ENCODE measurements around the gene FRMD8. TPM values are rescaled to one million over a fixed set of nuclear protein-coding genes. Genes with fewer than 3 reads are reported as not detected.

FRMD8 gene
- total RNA-seq, 1 donor from 2014 or later, result 39.0 TPM

GRCh38 chr11:65418431-65418680 is 31.9 kb downstream of the FRMD8 start:
- no peak for DNase-seq (ENCODE audit: low read depth)
- no peak for TF ChIP-seq CTCF (IDR thresholded peaks at IDR 0.05; ENCODE audit: insufficient read depth, low read length, poor library complexity, severe bottlenecking)
- H3K4me3 ChIP-seq (ENCODE audit: low read depth, low read length), result no peak overlapping the region
- no peaks in the 10 kb centered on the region for H3K36me3 ChIP-seq (ENCODE audit: control insufficient read depth, insufficient read depth, low read length)
- H3K27me3 ChIP-seq (ENCODE audit: control insufficient read depth, insufficient read depth, low read length), result no peaks in the 10 kb centered on the region

GRCh38 chr11:65418681-65419459 is 32.4 kb downstream of the FRMD8 start:
- H3K36me3 ChIP-seq (ENCODE audit: control insufficient read depth, insufficient read depth, low read length), result no peaks in the 10 kb centered on the region
- no peak for TF ChIP-seq CTCF (IDR thresholded peaks at IDR 0.05; ENCODE audit: insufficient read depth, low read length, poor library complexity, severe bottlenecking)
- DNase-seq (ENCODE audit: low read depth), result peak; percentile 92

GRCh38 chr11:65419460-65419771 is 33.0 kb downstream of the FRMD8 start:
- peak overlapping the region; percentile 17 for H3K4me3 ChIP-seq (ENCODE audit: low read depth, low read length)
- no peak for DNase-seq (ENCODE audit: low read depth)
- no peaks in the 10 kb centered on the region for H3K36me3 ChIP-seq (ENCODE audit: control insufficient read depth, insufficient read depth, low read length)
- TF ChIP-seq CTCF (IDR thresholded peaks at IDR 0.05; ENCODE audit: insufficient read depth, low read length, poor library complexity, severe bottlenecking), result no peak
- H3K27me3 ChIP-seq (ENCODE audit: control insufficient read depth, insufficient read depth, low read length), result no peaks in the 10 kb centered on the region

More at GRCh38 chr11:65418681-65419459, 32.4 kb downstream of the FRMD8 start:
- H3K4me3 ChIP-seq (ENCODE audit: low read depth, low read length), result peak overlapping the region; percentile 17
- H3K27me3 ChIP-seq (ENCODE audit: control insufficient read depth, insufficient read depth, low read length), result no peaks in the 10 kb centered on the region

- no peak for TF ChIP-seq CTCF (IDR thresholded peaks at IDR 0.05; ENCODE audit: insufficient read depth, low read length, poor library complexity, severe bottlenecking)
- peak; percentile 86 for DNase-seq (ENCODE audit: low read depth)
- H3K27me3 ChIP-seq (ENCODE audit: control insufficient read depth, insufficient read depth, low read length), result no peaks in the 10 kb centered on the region
- H3K4me3 ChIP-seq (ENCODE audit: low read depth, low read length), result no peak overlapping the region
- no peaks in the 10 kb centered on the region for H3K36me3 ChIP-seq (ENCODE audit: control insufficient read depth, insufficient read depth, low read length)
Measured at GRCh38 chr11:65419772-65420481, 33.5 kb downstream of the FRMD8 start.

GRCh38 chr11:65420506-65420905 is 34.1 kb downstream of the FRMD8 start:
- Histone ChIP-seq H3K4me3 (ENCODE audit: low read depth, low read length) (no peak overlapping the region), H3K27me3 (ENCODE audit: control insufficient read depth, insufficient read depth, low read length) (no peaks in the 10 kb centered on the region), H3K36me3 (ENCODE audit: control insufficient read depth, insufficient read depth, low read length) (no peaks in the 10 kb centered on the region)
- no peak for TF ChIP-seq CTCF (IDR thresholded peaks at IDR 0.05; ENCODE audit: insufficient read depth, low read length, poor library complexity, severe bottlenecking)
- no peak for DNase-seq (ENCODE audit: low read depth)
